RWPE1 (cell line): ENCODE results near the gene RPS15A.

Experiments used
- CTCF ChIA-PET: fragments of 350-600 bp; sonication (Branson Sonifier 250); formaldehyde crosslinking; extraction: SDS; loops from one replicate; lab custom pipeline; 2021; lab: Yijun Ruan, JAX
- POLR2A ChIA-PET: fragments of 400-600 bp; formaldehyde crosslinking; extraction: SDS; loops from one replicate; lab custom pipeline; 2020; ENCODE audit warnings: antibody characterized with exemption; ENCODE audit not compliant: low non-redundant PET; lab: Yijun Ruan, JAX
- DNase-seq: peaks from one replicate; pipeline ENCODE4 v3.0.0; 2012; ENCODE audit warnings: low spot score
- H3K27ac ChIP-seq: fragments of 450-650 bp; 2 replicates; pipeline ENCODE4 v1.5.1; 2017
- CTCF ChIP-seq: fragments of 450-650 bp; conservative IDR thresholded peaks from 2 replicates; pipeline ENCODE4 v1.5.1; 2017; ENCODE audit warnings: low read depth, mild to moderate bottlenecking

Gene RPS15A

GRCh38 chr16:18805257-18805773, 15.2 kb upstream of the RPS15A start:
- CTCF ChIA-PET: interaction anchor here (0.5 kb wide), 1 partner anchor 15 kb away, joined by 4 read pairs; the partner anchor contains the start of gene RPS15A
- no peak for DNase-seq
- POLR2A ChIA-PET: no interaction called here
- no peak for TF ChIP-seq CTCF
- no peak overlapping the region for H3K27ac ChIP-seq

- H3K27ac ChIP-seq: peak overlapping the region; percentile 66
- no peak for DNase-seq
- ChIA-PET POLR2A (no interaction called here), CTCF (interaction anchor here (0.7 to 1.1 kb wide), 2 partner anchors 89 to 1500 kb away, joined by 3 to 4 read pairs; no protein-coding TSS in a partner anchor)
- no peak for TF ChIP-seq CTCF
Observed at GRCh38 chr16:18804540-18804939, 14.4 kb upstream of the RPS15A start.

GRCh38 chr16:18803569-18804462, 13.7 kb upstream of the RPS15A start:
- CTCF ChIA-PET: interaction anchor here (0.7 to 1.1 kb wide), 2 partner anchors 90 to 1499 kb away, joined by 3 to 4 read pairs; no protein-coding TSS in a partner anchor
- H3K27ac ChIP-seq: no peak overlapping the region
- POLR2A ChIA-PET: interaction anchor here (0.6 kb wide), 1 partner anchor 88 kb away, joined by 4 read pairs; no protein-coding TSS in a partner anchor
- no peak for DNase-seq
- no peak for TF ChIP-seq CTCF

GRCh38 chr16:18802767-18803343, 12.7 kb upstream of the RPS15A start:
- ChIA-PET POLR2A (no interaction called here), CTCF (interaction anchor here (0.8 to 1.2 kb wide), 2 partner anchors 15 to 151 kb away, joined by 3 read pairs; no protein-coding TSS in a partner anchor)
- TF ChIP-seq CTCF: no peak
- no peak for DNase-seq
- peak overlapping the region; percentile 92 for H3K27ac ChIP-seq

GRCh38 chr16:18801145-18801972, 11.2 kb upstream of the RPS15A start, which contains the start of gene ARL6IP1:
TSS of gene ARL6IP1 (minus strand) at chr16:18801549. CDS start at chr16:18801466, 83 bp downstream.
- CTCF ChIA-PET: interaction anchor here (0.5 kb wide), 2 partner anchors 43 to 163 kb away, joined by 3 read pairs; no protein-coding TSS in a partner anchor
- peak; percentile 94 for TF ChIP-seq CTCF
- POLR2A ChIA-PET: interaction anchor here (0.6 to 2.5 kb wide), 4 partner anchors 11 to 1934 kb away, joined by 3 to 23 read pairs (median 3); partner anchors contain the start of gene RPS15A
- H3K27ac ChIP-seq: peak within 1 kb of the TSS; percentile 92
- peak; percentile 98 for DNase-seq
